NCI-H2196 treated with DMSO at 0.1 percent for 48 hours (cell line): ENCODE data around the gene LEP.

ENCODE experiments used
- DNase-seq: peaks from one replicate; lab custom pipeline; 2025; ENCODE audit not compliant: unreplicated experiment; lab: John Stamatoyannopoulos, UW

LEP gene

GRCh38 chr7:128244861-128245260 lies 3.8 kb downstream of the LEP start:
- no peak for DNase-seq

- no peak for DNase-seq
These were observed 6.0 kb downstream of the LEP start for GRCh38 chr7:128247108-128247507.

- peak; percentile 2 for DNase-seq
These were observed 6.6 kb downstream of the LEP start for GRCh38 chr7:128247640-128248194.

- no peak for DNase-seq
These were observed 10.3 kb downstream of the LEP start for GRCh38 chr7:128251337-128251736.

GRCh38 chr7:128253701-128254100 lies 12.6 kb downstream of the LEP start:
- DNase-seq, result no peak

GRCh38 chr7:128254470-128254869 lies 13.4 kb downstream of the LEP start:
- no peak for DNase-seq

- DNase-seq, result no peak
These were observed 14.2 kb downstream of the LEP start for GRCh38 chr7:128255271-128255670.

- no peak for DNase-seq
These were observed 16.4 kb downstream of the LEP start for GRCh38 chr7:128257458-128257857.

- no peak for DNase-seq
These were observed 18.3 kb downstream of the LEP start for GRCh38 chr7:128259131-128260061.

- no peak for DNase-seq
These were observed 19.2 kb downstream of the LEP start for GRCh38 chr7:128260069-128260795.

- DNase-seq, result no peak
These were observed 21.4 kb downstream of the LEP start for GRCh38 chr7:128262273-128263028.

GRCh38 chr7:128263420-128263819 lies 22.3 kb downstream of the LEP start:
- no peak for DNase-seq

GRCh38 chr7:128264477-128264876 lies 23.4 kb downstream of the LEP start:
- DNase-seq, result no peak

GRCh38 chr7:128265156-128265905 lies 24.3 kb downstream of the LEP start:
- no peak for DNase-seq

- DNase-seq, result no peak
These were observed 24.8 kb downstream of the LEP start for GRCh38 chr7:128265906-128266300.

GRCh38 chr7:128266529-128266882 lies 25.4 kb downstream of the LEP start:
- no peak for DNase-seq

- no peak for DNase-seq
These were observed 26.0 kb downstream of the LEP start for GRCh38 chr7:128266883-128267594.

GRCh38 chr7:128267595-128267924 lies 26.5 kb downstream of the LEP start:
- no peak for DNase-seq

- DNase-seq, result no peak
These were observed 27.2 kb downstream of the LEP start for GRCh38 chr7:128268233-128268632.

- no peak for DNase-seq
These were observed 29.8 kb downstream of the LEP start for GRCh38 chr7:128270826-128271272.
